Measurements from ENCODE around the gene PAQR4. TPM values are rescaled to one million over a fixed set of nuclear protein-coding genes. Genes with fewer than 3 reads are reported as not detected.

PAQR4 gene
- total and polyA plus RNA-seq, 4 experiments from 2014 or later: 0.77 to 1.7 (median 1.1) TPM

DNA sequence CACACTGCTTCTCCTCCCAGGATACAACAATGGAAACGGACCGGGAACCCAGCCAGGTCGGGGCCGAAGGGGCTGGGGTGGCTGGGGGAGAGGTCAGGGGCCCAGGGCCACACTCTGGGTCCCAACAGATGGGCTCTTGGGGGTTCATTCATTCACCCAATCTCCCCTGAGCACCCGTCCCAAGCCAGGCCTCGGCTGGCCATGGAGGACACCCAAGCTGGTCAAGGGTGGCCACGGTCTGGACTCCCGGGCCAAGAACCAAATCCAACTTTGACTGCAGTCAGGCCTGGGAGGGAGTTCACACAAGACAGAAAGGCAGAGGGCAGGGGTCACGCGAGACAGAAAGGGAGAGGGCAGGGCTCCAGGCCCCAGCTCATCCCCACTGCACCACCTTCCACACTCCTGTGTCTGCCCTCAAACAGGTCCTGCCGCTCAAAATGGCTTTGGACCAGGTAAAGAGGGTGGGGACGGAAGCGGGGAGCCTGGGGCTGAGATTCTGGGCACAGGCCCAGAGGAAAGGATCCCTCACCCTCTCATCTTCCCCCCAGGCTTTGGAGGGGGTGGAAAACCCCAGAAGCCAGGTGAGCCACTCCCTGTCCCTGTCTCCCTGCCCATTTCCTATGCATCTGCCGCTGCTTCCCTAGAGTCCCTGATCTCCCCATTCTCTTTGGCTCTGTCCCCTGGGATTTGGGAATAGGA, 23.4 kb downstream of the PAQR4 start:
- H3K4me3 Mint-ChIP-seq: no peak overlapping the region
- Histone ChIP-seq H3K27ac (ENCODE audit: low read depth, low read length) (no peak overlapping the region), H3K27me3 (ENCODE audit: insufficient read depth, low read length) (no peaks in the 10 kb centered on the region), H3K4me3 (ENCODE audit: low read length in 2 of 2) (no peak overlapping the region), H3K4me1 (ENCODE audit: insufficient read depth, low read length) (no peaks in the 10 kb centered on the region), H3K36me3 (ENCODE audit: insufficient read depth, low read length) (no peaks in the 10 kb centered on the region), H3K9me3 (ENCODE audit: control insufficient read depth in 1 of 2, low read length in 2 of 2) (no peaks in the 10 kb centered on the region)
- intact Hi-C loops (cut with micrococcal nuclease): no loop called here
- H3K27me3 Mint-ChIP-seq: peaks cover 0 to 2% of the 10 kb centered on the region in 2 donors
- DNase-seq: peak in 1 of 5 donors; percentile 33
- H3K9me3 Mint-ChIP-seq: no peaks in the 10 kb centered on the region
- H3K27ac Mint-ChIP-seq: no peak overlapping the region
- H3K4me1 Mint-ChIP-seq: no peaks in the 10 kb centered on the region
- CTCF ChIA-PET (ENCODE audit: partially characterized antibody): interaction anchor here (1.2 kb wide), 1 partner anchor 10 kb away, joined by 3 read pairs; no protein-coding TSS in a partner anchor
- POLR2A ChIA-PET (ENCODE audit: partially characterized antibody): interaction anchor here (0.8 kb wide), 1 partner anchor 81 kb away, joined by 4 read pairs; the partner anchor contains the start of gene FLYWCH1
- no peaks in the 10 kb centered on the region for H3K36me3 Mint-ChIP-seq

DNA sequence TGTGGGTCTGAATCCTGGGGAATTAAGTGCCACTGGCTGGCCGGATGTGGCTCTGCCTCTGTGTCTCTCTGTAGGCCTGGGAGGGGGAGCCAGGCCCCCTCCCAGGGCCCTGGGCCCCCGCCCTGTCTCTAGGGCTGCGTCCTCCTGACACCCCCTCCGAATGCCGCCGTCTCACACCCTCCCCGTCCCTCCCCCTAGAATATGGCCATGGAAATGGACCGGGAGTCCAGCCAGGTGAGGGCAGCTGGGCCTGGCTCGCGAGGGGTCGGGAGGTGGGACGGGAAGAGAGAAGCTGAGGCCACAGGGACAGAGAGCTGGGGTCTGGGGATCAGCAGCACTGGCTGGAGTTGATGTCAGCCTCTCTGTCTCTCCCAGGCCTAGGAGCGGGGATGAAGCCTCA, 27.1 kb downstream of the PAQR4 start:
- H3K27me3 Mint-ChIP-seq: peaks cover 2% of the 10 kb centered on the region in 2 donors
- Histone ChIP-seq H3K27me3 (ENCODE audit: insufficient read depth, low read length) (no peaks in the 10 kb centered on the region), H3K4me3 (ENCODE audit: low read length in 2 of 2) (no peak overlapping the region), H3K9me3 (ENCODE audit: control insufficient read depth in 1 of 2, low read length in 2 of 2) (no peaks in the 10 kb centered on the region), H3K36me3 (ENCODE audit: insufficient read depth, low read length) (no peaks in the 10 kb centered on the region), H3K4me1 (ENCODE audit: insufficient read depth, low read length) (no peaks in the 10 kb centered on the region), H3K27ac (ENCODE audit: low read depth, low read length) (no peak overlapping the region)
- ChIA-PET POLR2A (ENCODE audit: partially characterized antibody) (no interaction called here), CTCF (ENCODE audit: partially characterized antibody) (no interaction called here)
- H3K27ac Mint-ChIP-seq: no peak overlapping the region
- intact Hi-C loops (cut with micrococcal nuclease): no loop called here
- no peaks in the 10 kb centered on the region for H3K9me3 Mint-ChIP-seq
- H3K4me1 Mint-ChIP-seq: no peaks in the 10 kb centered on the region
- DNase-seq: peak in 1 of 5 donors; percentile 5
- no peak overlapping the region for H3K4me3 Mint-ChIP-seq
- no peaks in the 10 kb centered on the region for H3K36me3 Mint-ChIP-seq

DNA sequence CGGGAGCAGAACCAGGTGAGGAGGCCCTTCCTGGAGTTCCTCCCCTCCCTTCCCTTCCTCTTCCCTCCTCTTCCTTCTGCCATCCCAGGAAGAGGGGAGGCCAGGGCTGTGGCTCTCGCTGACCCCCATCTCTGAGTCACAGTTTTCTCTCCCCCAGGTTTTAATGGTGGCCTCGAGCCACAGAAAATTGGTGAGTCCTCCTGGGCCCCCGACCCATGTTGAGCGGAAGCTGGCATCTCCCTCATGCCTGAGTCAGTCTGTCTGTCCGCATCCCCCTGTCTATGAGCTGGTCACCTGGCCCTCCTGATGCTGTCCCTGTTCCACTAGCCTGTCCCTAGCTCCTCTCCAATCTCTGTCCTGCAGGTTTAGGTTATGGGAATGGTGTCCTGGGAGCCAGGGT, 30.8 kb downstream of the PAQR4 start:
- no peak overlapping the region for H3K4me3 ChIP-seq (ENCODE audit: low read length in 2 of 2)
- no peak overlapping the region for H3K4me3 Mint-ChIP-seq
- H3K27me3 ChIP-seq (ENCODE audit: insufficient read depth, low read length): no peaks in the 10 kb centered on the region
- DNase-seq: peak in 1 of 5 donors; percentile 28
- H3K36me3 ChIP-seq (ENCODE audit: insufficient read depth, low read length): no peaks in the 10 kb centered on the region
- no peaks in the 10 kb centered on the region for H3K9me3 ChIP-seq (ENCODE audit: control insufficient read depth in 1 of 2, low read length in 2 of 2)
- intact Hi-C loops (cut with micrococcal nuclease): no loop called here
- H3K9me3 Mint-ChIP-seq: no peaks in the 10 kb centered on the region
- H3K4me1 ChIP-seq (ENCODE audit: insufficient read depth, low read length): peaks cover 2% of the 10 kb centered on the region
- H3K27ac Mint-ChIP-seq: no peak overlapping the region
- H3K36me3 Mint-ChIP-seq: no peaks in the 10 kb centered on the region
- no peak overlapping the region for H3K27ac ChIP-seq (ENCODE audit: low read depth, low read length)
- ChIA-PET POLR2A (ENCODE audit: partially characterized antibody) (no interaction called here), CTCF (ENCODE audit: partially characterized antibody) (interaction anchor here (14.2 kb wide), 1 partner anchor 27 kb away, joined by 444 read pairs; the partner anchor contains the start of genes CLDN6, HCFC1R1, THOC6 and TNFRSF12A)
- H3K27me3 Mint-ChIP-seq: peaks cover 2% of the 10 kb centered on the region in 2 donors
- H3K4me1 Mint-ChIP-seq: peaks cover 0 to 5% (median 0%) of the 10 kb centered on the region in 4 donors

DNA sequence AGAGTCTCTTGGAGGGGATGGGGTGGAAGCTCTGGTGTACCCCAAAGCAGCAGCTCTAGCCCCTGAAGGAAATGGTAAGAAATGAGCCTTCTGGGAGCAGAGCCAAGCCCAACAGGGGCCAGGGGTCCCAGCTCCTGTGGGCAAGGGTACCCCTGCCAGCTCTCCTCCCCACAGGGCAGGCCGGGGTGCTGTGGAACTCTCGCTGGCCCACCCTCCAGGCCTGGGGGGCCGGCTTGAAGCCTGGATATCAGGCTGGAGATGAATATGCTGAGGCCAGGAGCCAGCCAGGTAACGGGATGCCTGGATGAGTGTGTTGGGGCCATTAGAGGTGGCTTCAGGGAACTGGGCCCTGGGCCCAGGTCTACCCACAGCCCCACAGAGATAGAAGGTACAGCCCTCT, 31.4 kb downstream of the PAQR4 start:
- peaks cover 2% of the 10 kb centered on the region in 2 donors for H3K27me3 Mint-ChIP-seq

DNA sequence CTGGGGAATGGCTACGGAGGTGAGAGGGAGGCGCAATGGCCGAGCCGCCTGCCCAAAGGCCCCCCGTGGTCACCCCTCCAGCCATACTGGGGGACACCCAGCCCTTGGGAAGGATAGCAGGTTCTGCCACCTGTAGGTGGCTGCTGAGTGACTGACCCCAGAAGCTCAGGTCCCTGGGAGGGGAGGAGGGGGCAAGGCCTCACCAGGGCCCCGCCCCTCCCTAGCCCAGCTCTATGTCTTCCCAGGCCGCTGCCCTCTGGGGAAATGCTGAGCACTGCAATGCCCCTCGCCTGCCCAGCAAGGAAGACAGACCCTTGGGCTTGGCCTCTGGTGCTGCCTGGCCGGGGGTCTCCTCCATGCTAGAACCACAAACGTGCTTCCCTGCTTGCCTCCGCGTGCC, 32.2 kb downstream of the PAQR4 start:
- Histone ChIP-seq H3K9me3 (ENCODE audit: control insufficient read depth in 1 of 2, low read length in 2 of 2) (no peaks in the 10 kb centered on the region), H3K4me1 (ENCODE audit: insufficient read depth, low read length) (peaks cover 4% of the 10 kb centered on the region), H3K36me3 (ENCODE audit: insufficient read depth, low read length) (no peaks in the 10 kb centered on the region), H3K27me3 (ENCODE audit: insufficient read depth, low read length) (no peaks in the 10 kb centered on the region), H3K4me3 (ENCODE audit: low read length in 2 of 2) (no peak overlapping the region), H3K27ac (ENCODE audit: low read depth, low read length) (no peak overlapping the region)
- no peaks in the 10 kb centered on the region for H3K36me3 Mint-ChIP-seq
- peaks cover 2% of the 10 kb centered on the region in 2 donors for H3K27me3 Mint-ChIP-seq
- no peak overlapping the region for H3K4me3 Mint-ChIP-seq
- H3K27ac Mint-ChIP-seq: no peak overlapping the region
- intact Hi-C loops (cut with micrococcal nuclease): no loop called here
- CTCF ChIA-PET (ENCODE audit: partially characterized antibody): interaction anchor here (14.2 kb wide), 1 partner anchor 26 kb away, joined by 444 read pairs; the partner anchor contains the start of genes CLDN6, HCFC1R1, THOC6 and TNFRSF12A
- POLR2A ChIA-PET (ENCODE audit: partially characterized antibody): interaction anchor here (0.9 to 3.6 kb wide), 3 partner anchors 26 to 151 kb away, joined by 3 to 28 read pairs (median 4); no protein-coding TSS in a partner anchor
- no peaks in the 10 kb centered on the region for H3K9me3 Mint-ChIP-seq
- peaks cover 0 to 5% (median 0%) of the 10 kb centered on the region in 4 donors for H3K4me1 Mint-ChIP-seq
- DNase-seq: peak in 1 of 5 donors; percentile 24

More for the DNA sequence above, 31.4 kb downstream of the PAQR4 start:
- Mint-ChIP-seq H3K9me3 (no peaks in the 10 kb centered on the region), H3K36me3 (no peaks in the 10 kb centered on the region), H3K27ac (peak overlapping the region in 1 of 7 donors; percentile 46), H3K4me1 (peaks cover 0 to 5% (median 0%) of the 10 kb centered on the region in 4 donors), H3K4me3 (no peak overlapping the region)
- no peak overlapping the region for H3K4me3 ChIP-seq (ENCODE audit: low read length in 2 of 2)
- no peaks in the 10 kb centered on the region for H3K36me3 ChIP-seq (ENCODE audit: insufficient read depth, low read length)
- intact Hi-C loops (cut with micrococcal nuclease): no loop called here
- no peaks in the 10 kb centered on the region for H3K27me3 ChIP-seq (ENCODE audit: insufficient read depth, low read length)
- ChIA-PET CTCF (ENCODE audit: partially characterized antibody) (interaction anchor here (14.2 kb wide), 1 partner anchor 26 kb away, joined by 444 read pairs; the partner anchor contains the start of genes CLDN6, HCFC1R1, THOC6 and TNFRSF12A), POLR2A (ENCODE audit: partially characterized antibody) (interaction anchor here (0.9 to 1.1 kb wide), 2 partner anchors 27 to 151 kb away, joined by 3 to 4 read pairs; no protein-coding TSS in a partner anchor)
- H3K9me3 ChIP-seq (ENCODE audit: control insufficient read depth in 1 of 2, low read length in 2 of 2): no peaks in the 10 kb centered on the region
- peaks cover 4% of the 10 kb centered on the region for H3K4me1 ChIP-seq (ENCODE audit: insufficient read depth, low read length)
- peak in 1 of 5 donors; percentile 19 for DNase-seq
- H3K27ac ChIP-seq (ENCODE audit: low read depth, low read length): no peak overlapping the region

DNA sequence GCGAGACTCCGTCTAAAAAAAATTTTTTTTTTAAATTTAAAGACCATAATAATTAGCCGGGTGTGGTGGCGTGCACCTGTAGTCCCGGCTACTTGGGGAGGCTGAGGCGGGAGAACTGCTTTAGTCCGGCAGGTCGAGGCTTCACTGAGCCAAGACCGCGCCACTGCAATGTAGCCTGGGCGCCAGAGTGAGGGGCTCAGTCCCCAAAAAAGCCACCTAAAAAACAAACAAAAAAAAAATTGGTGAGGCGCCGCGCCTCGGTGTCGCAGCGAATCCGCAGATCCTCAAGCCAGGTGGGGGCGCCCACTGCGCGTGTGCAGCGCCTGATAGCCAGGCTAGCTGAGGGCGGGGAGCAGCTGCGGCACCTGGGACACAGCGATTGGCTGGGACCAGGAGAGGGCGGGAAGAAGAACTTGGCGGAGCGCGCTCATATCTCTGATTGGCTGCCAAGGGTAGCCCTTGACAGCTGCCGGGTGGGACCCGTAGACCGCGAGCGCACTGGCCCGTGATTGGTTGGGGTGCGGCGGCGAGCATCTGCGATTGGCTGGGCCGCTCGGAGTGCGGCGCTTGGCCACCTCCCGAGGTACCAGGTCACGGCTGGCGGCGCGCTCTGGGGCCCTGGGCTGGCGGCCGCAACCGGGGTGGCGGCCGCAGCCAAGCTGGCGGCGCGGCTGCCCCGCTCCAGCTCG, 34.6 kb downstream of the PAQR4 start:
- peaks cover 24% of the 10 kb centered on the region for H3K4me1 ChIP-seq (ENCODE audit: insufficient read depth, low read length)
- intact Hi-C loops (cut with micrococcal nuclease): loop anchor here (1.0 to 2.0 kb wide), 4 partner anchors 17 to 126 kb away; partner anchors contain the start of genes THOC6 and TNFRSF12A
- H3K4me3 ChIP-seq (ENCODE audit: low read length in 2 of 2): no peak overlapping the region
- Mint-ChIP-seq H3K9me3 (no peaks in the 10 kb centered on the region), H3K4me1 (peaks cover 13 to 28% (median 20%) of the 10 kb centered on the region in 4 donors), H3K36me3 (no peaks in the 10 kb centered on the region), H3K27ac (peak overlapping the region in 5 of 7 donors; percentile 32 to 86 (median 65)), H3K27me3 (peaks cover 2% of the 10 kb centered on the region in 2 donors), H3K4me3 (peak overlapping the region; percentile 70 to 84 (median 80))
- no peaks in the 10 kb centered on the region for H3K9me3 ChIP-seq (ENCODE audit: control insufficient read depth in 1 of 2, low read length in 2 of 2)
- no peak overlapping the region for H3K27ac ChIP-seq (ENCODE audit: low read depth, low read length)
- H3K27me3 ChIP-seq (ENCODE audit: insufficient read depth, low read length): no peaks in the 10 kb centered on the region
- CTCF ChIA-PET (ENCODE audit: partially characterized antibody): interaction anchor here (0.7 to 14.2 kb wide), 18 partner anchors 9 to 505 kb away, joined by 3 to 444 read pairs (median 4); partner anchors contain the start of genes CLDN6, CLDN9, HCFC1R1 and IL32
- DNase-seq: peak; percentile 94 to 98 (median 97)
- POLR2A ChIA-PET (ENCODE audit: partially characterized antibody): interaction anchor here (0.7 to 7.6 kb wide), 10 partner anchors 8 to 453 kb away, joined by 3 to 89 read pairs (median 4); partner anchors contain the start of genes FLYWCH1, HCFC1R1, THOC6 and TNFRSF12A
- H3K36me3 ChIP-seq (ENCODE audit: insufficient read depth, low read length): no peaks in the 10 kb centered on the region
